ENCODE data around the gene DPM1.

DPM1 gene

DNA sequence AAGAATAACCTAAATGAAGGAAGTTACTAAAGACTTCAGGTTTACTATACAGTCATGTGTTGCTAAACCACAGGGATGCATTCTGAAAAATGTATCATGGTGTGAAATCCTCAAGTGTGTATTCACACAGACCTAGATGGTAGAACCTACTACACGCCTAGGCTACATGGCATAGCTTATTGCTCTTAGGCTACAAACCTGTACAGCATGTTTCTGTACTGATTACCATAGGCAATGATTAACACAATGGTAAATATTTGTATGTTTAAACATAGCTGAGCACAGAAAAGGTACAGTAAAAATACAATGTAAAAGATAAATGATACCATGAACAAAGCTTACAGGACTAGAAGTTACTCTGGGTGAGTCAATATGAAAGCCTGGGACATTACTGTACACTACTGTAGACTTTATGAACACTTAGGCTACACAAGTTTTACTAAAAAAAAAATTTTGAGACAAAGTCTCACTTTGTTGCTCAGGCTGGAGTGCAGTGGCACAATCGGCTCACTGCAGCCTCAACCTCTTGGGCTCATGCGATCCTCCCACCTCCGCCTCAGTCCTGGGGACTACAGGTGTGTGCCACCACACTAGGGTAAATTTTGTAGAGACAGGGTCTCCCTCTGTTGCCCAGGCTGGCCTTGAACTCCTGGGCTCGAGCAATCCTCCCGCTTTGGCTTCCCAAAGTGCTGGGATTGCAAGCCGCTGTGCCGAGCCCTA lies 63.1 kb downstream of the DPM1 start:
- H3K27ac ChIP-seq = no peak overlapping the region
- no peak overlapping the region for H3K4me3 ChIP-seq (IDR thresholded peaks at IDR 0.05; ENCODE audit: insufficient read depth, low read depth, low read length)
- H3K9ac ChIP-seq = no peak overlapping the region
- H3K27me3 ChIP-seq (ENCODE audit: insufficient read depth, low read depth) = no peaks in the 10 kb centered on the region
- no peak overlapping the region for H2AFZ ChIP-seq (ENCODE audit: low read depth)
- peaks cover 4% of the 10 kb centered on the region; the same call in 1 of the 2 replicates for H3K79me2 ChIP-seq (ENCODE audit: insufficient read depth, low read depth)
- no peak overlapping the region for H3K4me2 ChIP-seq
- H4K20me1 ChIP-seq (ENCODE audit: insufficient read depth) = no peaks in the 10 kb centered on the region
- no peaks in the 10 kb centered on the region for H3K4me1 ChIP-seq (ENCODE audit: low read depth, poor library complexity, severe bottlenecking)
- H3K36me3 ChIP-seq (ENCODE audit: insufficient read depth) = peaks cover 15% of the 10 kb centered on the region; the same call in 1 of the 2 replicates
- TF ChIP-seq, protein P1, sequence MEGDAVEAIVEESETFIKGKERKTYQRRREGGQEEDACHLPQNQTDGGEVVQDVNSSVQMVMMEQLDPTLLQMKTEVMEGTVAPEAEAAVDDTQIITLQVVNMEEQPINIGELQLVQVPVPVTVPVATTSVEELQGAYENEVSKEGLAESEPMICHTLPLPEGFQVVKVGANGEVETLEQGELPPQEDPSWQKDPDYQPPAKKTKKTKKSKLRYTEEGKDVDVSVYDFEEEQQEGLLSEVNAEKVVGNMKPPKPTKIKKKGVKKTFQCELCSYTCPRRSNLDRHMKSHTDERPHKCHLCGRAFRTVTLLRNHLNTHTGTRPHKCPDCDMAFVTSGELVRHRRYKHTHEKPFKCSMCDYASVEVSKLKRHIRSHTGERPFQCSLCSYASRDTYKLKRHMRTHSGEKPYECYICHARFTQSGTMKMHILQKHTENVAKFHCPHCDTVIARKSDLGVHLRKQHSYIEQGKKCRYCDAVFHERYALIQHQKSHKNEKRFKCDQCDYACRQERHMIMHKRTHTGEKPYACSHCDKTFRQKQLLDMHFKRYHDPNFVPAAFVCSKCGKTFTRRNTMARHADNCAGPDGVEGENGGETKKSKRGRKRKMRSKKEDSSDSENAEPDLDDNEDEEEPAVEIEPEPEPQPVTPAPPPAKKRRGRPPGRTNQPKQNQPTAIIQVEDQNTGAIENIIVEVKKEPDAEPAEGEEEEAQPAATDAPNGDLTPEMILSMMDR (conservative IDR thresholded peaks at IDR 0.05; ENCODE audit: low read depth, low read length) = no peak

DNA sequence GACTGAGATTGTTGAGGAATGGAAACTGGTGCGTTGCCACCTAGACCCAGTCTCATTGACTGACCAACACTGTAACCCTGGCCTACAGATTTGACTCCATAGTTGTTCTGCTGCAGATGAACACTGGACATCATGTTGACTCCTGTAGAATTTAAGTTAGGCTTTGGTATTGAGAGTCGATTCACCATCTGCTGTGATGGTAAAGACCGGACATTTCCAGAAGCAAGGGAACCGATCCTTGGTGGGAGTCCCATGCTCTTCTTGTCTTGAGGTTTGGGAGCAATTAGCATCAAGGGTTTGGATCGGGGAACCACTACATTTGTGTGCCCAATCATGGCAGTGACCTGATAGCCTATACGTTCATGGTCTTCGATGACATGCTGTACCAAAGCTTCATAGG lies 64.7 kb downstream of the DPM1 start:
- TF ChIP-seq, protein P1 (conservative IDR thresholded peaks at IDR 0.05; ENCODE audit: low read depth, low read length) = no peak
- Histone ChIP-seq H2AFZ (ENCODE audit: low read depth) (no peak overlapping the region), H3K27ac (no peak overlapping the region), H3K4me1 (ENCODE audit: low read depth, poor library complexity, severe bottlenecking) (no peaks in the 10 kb centered on the region), H3K4me2 (no peak overlapping the region), H3K36me3 (ENCODE audit: insufficient read depth) (peaks cover 12% of the 10 kb centered on the region; the same call in 1 of the 2 replicates), H3K9ac (no peak overlapping the region), H3K27me3 (ENCODE audit: insufficient read depth, low read depth) (no peaks in the 10 kb centered on the region), H4K20me1 (ENCODE audit: insufficient read depth) (peaks cover 8% of the 10 kb centered on the region; the same call in 1 of the 2 replicates), H3K79me2 (ENCODE audit: insufficient read depth, low read depth) (peaks cover 4% of the 10 kb centered on the region; the same call in 1 of the 2 replicates), H3K4me3 (IDR thresholded peaks at IDR 0.05; ENCODE audit: insufficient read depth, low read depth, low read length) (no peak overlapping the region)

DNA sequence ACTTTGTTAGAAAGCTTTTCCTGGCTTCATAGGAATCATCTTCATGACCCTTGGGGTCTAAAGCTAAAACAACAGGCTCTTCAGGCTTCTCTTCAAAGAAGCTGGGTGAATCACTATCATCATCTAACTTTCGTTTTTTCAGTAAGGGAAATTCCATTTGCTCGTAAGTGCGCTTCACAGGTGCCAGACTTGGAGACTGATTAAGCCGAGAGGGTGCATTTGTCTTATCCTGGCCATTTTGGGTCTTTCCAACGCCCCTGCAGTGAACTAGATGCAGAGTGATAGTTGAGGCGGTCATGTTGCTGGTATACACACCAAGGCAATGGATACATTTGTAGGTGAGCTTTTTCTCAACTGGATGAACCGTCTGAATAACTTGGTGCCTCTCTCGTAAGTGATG lies 65.9 kb downstream of the DPM1 start:
- Histone ChIP-seq H3K79me2 (ENCODE audit: insufficient read depth, low read depth) (peaks cover 4% of the 10 kb centered on the region; the same call in 1 of the 2 replicates), H3K27ac (no peak overlapping the region), H3K27me3 (ENCODE audit: insufficient read depth, low read depth) (no peaks in the 10 kb centered on the region), H2AFZ (ENCODE audit: low read depth) (no peak overlapping the region), H3K4me2 (no peak overlapping the region), H4K20me1 (ENCODE audit: insufficient read depth) (peaks cover 8% of the 10 kb centered on the region; the same call in 1 of the 2 replicates), H3K4me3 (IDR thresholded peaks at IDR 0.05; ENCODE audit: insufficient read depth, low read depth, low read length) (no peak overlapping the region), H3K4me1 (ENCODE audit: low read depth, poor library complexity, severe bottlenecking) (no peaks in the 10 kb centered on the region), H3K9ac (no peak overlapping the region), H3K36me3 (ENCODE audit: insufficient read depth) (peaks cover 8% of the 10 kb centered on the region; the same call in 1 of the 2 replicates)
- TF ChIP-seq, protein P1 (conservative IDR thresholded peaks at IDR 0.05; ENCODE audit: low read depth, low read length) = no peak

DNA sequence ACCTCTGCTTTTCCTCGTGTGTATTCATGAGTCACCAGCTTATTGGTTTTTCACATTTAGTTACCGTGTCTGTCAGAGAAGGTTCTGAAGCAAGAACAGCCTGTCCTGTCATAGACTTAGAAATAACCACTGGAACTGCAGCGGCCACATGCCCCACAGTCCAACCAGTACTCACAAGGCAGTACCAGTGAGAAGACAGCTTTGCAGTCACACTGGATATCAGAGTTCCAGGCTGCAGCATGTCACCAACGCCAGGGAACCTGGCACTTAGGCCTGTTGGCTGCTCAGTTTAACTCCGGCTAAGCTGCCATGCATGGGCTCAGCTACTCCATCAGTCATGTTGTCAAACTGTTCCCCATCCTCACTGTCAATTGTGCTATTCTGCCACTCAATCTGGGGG lies 67.2 kb downstream of the DPM1 start:
- peaks cover 7% of the 10 kb centered on the region; the same call in 1 of the 2 replicates for H3K36me3 ChIP-seq (ENCODE audit: insufficient read depth)
- TF ChIP-seq, protein P1 (conservative IDR thresholded peaks at IDR 0.05; ENCODE audit: low read depth, low read length) = no peak
- H4K20me1 ChIP-seq (ENCODE audit: insufficient read depth) = peaks cover 8% of the 10 kb centered on the region; the same call in 1 of the 2 replicates
- H3K79me2 ChIP-seq (ENCODE audit: insufficient read depth, low read depth) = peaks cover 4% of the 10 kb centered on the region; the same call in 1 of the 2 replicates
- no peak overlapping the region for H2AFZ ChIP-seq (ENCODE audit: low read depth)
- no peak overlapping the region for H3K4me3 ChIP-seq (IDR thresholded peaks at IDR 0.05; ENCODE audit: insufficient read depth, low read depth, low read length)
- H3K4me2 ChIP-seq = no peak overlapping the region
- no peak overlapping the region for H3K9ac ChIP-seq
- no peaks in the 10 kb centered on the region for H3K27me3 ChIP-seq (ENCODE audit: insufficient read depth, low read depth)
- H3K27ac ChIP-seq = no peak overlapping the region
- H3K4me1 ChIP-seq (ENCODE audit: low read depth, poor library complexity, severe bottlenecking) = no peaks in the 10 kb centered on the region

Measured in KMS-11 (cell line).